ENCODE data around the gene RAB40AL. TPM values are rescaled to one million over a fixed set of nuclear protein-coding genes. Genes with fewer than 3 reads are reported as not detected.

Gene RAB40AL
- total RNA-seq, 4 donors from 2014 or later = 2.5 to 5.9 (median 3.0) TPM; not detected in 1

DNA sequence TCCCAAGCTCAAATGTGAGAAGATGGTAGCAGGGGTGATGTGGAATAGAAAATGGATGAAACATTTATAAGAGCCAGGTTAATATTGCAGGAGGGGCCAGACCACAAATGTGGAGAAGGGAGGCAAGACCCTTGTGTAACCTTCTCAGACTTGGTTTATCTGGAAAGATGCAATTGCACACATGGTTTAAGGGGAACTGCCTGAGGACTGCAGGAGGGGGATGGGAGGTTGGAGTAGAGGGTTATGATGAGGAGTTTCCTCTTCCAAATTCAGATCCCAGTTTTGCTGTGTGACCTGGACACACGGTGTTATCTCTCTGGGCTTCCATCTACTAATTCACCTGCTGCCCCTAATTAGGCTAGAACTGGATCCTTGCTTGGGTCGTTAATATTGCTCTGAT lies 46.1 kb downstream of the RAB40AL start:
- H3K27me3 ChIP-seq = no peaks in the 10 kb centered on the region
- no peak for TF ChIP-seq POLR2A (IDR thresholded peaks at IDR 0.05)
- TF ChIP-seq, protein P1, sequence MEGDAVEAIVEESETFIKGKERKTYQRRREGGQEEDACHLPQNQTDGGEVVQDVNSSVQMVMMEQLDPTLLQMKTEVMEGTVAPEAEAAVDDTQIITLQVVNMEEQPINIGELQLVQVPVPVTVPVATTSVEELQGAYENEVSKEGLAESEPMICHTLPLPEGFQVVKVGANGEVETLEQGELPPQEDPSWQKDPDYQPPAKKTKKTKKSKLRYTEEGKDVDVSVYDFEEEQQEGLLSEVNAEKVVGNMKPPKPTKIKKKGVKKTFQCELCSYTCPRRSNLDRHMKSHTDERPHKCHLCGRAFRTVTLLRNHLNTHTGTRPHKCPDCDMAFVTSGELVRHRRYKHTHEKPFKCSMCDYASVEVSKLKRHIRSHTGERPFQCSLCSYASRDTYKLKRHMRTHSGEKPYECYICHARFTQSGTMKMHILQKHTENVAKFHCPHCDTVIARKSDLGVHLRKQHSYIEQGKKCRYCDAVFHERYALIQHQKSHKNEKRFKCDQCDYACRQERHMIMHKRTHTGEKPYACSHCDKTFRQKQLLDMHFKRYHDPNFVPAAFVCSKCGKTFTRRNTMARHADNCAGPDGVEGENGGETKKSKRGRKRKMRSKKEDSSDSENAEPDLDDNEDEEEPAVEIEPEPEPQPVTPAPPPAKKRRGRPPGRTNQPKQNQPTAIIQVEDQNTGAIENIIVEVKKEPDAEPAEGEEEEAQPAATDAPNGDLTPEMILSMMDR (IDR thresholded peaks at IDR 0.05) = no peak
- H3K4me3 ChIP-seq = no peak overlapping the region
- no peak overlapping the region for H3K27ac ChIP-seq
- no peaks in the 10 kb centered on the region for H3K9me3 ChIP-seq
- no peaks in the 10 kb centered on the region for H3K36me3 ChIP-seq
- no peaks in the 10 kb centered on the region for H3K4me1 ChIP-seq
- no peak for DNase-seq

DNA sequence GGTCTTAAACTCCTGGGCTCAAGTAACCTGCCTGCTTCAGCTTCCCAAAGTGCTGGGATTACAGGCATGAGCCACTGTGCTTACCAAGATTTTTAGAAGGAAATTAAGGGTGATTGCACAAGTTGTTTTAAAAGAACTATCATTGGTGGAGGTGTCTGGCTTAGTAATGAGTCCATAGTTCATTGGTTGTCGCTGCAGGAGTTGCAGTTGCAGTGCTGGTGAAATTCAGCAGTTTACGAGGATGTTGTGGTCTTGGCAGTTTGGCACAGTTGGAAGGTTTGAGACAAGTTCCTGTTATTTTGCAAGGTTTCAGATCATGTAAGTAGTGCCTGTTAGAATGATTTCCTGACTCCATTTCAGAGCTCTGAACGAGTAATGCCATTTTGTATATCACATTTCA lies 48.1 kb downstream of the RAB40AL start:
- Histone ChIP-seq H3K4me3 (no peak overlapping the region), H3K4me1 (no peaks in the 10 kb centered on the region), H3K27ac (no peak overlapping the region), H3K36me3 (no peaks in the 10 kb centered on the region), H3K9me3 (no peaks in the 10 kb centered on the region), H3K27me3 (no peaks in the 10 kb centered on the region)
- DNase-seq = no peak
- TF ChIP-seq POLR2A (IDR thresholded peaks at IDR 0.05) = no peak
- TF ChIP-seq, protein P1 (IDR thresholded peaks at IDR 0.05) = no peak

Other genes starting within 250 kb of the RAB40AL start
- 1 to 10 TPM; 1.7 to 3.9 (median 1.9) TPM for gene GPRASP2, start 224.8 kb upstream of the RAB40AL start, total RNA-seq
- gene GPRASP3, start 216.5 kb upstream of the RAB40AL start, total RNA-seq = 1 to 10 TPM; 1.1 to 3.7 (median 2.4) TPM
- gene BEX1, start 126.9 kb downstream of the RAB40AL start, total RNA-seq = 1 to 10 TPM; 1.2 to 5.0 (median 2.3) TPM
- 10 to 100 TPM in 3 of 4 donors, 1 to 10 TPM in 1; 8.2 to 63.5 (median 14.0) TPM for gene NXF3, start 155.9 kb downstream of the RAB40AL start, total RNA-seq

Data from Peyer's patch (tissue), 4 donors.